ENCODE measurements around the gene VAV2. TPM values are rescaled to one million over a fixed set of nuclear protein-coding genes. Genes with fewer than 3 reads are reported as not detected.

The VAV2 gene
- total RNA-seq, 4 donors from 2014 or later, result 9.1 to 13.5 (median 10.1) TPM

DNA sequence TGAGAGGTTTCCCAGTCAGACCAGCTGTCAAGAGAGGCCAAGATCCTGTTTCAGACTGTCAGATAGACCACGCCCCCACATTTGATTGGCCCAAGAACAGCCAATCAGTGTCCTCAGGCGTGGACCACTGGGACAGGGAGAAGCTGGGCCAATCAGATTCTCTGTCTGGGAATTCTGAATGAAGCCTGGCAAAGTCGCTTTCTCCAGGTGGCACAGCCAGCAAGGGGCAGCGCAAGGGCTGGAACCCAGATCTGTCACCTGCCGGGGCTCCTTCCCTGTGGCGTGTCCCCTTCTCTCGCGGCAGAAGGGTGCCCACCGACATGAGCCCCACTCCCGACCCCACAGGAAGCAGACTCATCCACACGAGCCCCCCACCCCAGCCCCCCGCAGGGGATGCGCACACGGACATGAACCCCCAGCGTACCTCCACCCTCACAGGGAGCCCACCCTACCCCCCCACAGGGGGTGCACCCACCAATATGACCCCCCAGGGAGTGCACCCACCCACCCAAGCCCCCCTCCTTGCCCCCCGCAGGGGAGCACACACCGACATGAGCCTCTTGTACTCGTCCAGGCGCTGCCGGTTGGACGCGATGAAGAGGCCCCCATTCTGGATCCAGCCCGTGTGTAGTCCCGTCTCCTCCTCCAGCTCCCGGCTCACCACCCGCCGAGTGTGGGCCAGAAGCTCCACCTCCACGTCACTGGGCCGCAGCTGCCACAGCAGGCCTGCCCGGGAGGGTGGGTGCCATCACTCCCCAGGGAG, 260.1 kb downstream of the VAV2 start:
- Histone ChIP-seq H3K27ac (replicated peaks in 1 of 4) (no peak overlapping the region), H3K36me3 (no peaks in the 10 kb centered on the region), H3K4me3 (no peak overlapping the region), H3K4me1 (peaks cover 0 to 2% (median under 1%) of the 10 kb centered on the region in 4 donors), H3K27me3 (peaks cover 0 to 35% (median 0%) of the 10 kb centered on the region in 4 donors), H3K9me3 (no peaks in the 10 kb centered on the region)
- TF ChIP-seq POLR2AphosphoS5 (IDR thresholded peaks at IDR 0.05) (no peak), POLR2A (IDR thresholded peaks at IDR 0.05; ENCODE audit: low read depth) (no peak), EP300 (IDR thresholded peaks at IDR 0.05) (no peak)
- TF ChIP-seq, protein P1, sequence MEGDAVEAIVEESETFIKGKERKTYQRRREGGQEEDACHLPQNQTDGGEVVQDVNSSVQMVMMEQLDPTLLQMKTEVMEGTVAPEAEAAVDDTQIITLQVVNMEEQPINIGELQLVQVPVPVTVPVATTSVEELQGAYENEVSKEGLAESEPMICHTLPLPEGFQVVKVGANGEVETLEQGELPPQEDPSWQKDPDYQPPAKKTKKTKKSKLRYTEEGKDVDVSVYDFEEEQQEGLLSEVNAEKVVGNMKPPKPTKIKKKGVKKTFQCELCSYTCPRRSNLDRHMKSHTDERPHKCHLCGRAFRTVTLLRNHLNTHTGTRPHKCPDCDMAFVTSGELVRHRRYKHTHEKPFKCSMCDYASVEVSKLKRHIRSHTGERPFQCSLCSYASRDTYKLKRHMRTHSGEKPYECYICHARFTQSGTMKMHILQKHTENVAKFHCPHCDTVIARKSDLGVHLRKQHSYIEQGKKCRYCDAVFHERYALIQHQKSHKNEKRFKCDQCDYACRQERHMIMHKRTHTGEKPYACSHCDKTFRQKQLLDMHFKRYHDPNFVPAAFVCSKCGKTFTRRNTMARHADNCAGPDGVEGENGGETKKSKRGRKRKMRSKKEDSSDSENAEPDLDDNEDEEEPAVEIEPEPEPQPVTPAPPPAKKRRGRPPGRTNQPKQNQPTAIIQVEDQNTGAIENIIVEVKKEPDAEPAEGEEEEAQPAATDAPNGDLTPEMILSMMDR (IDR thresholded peaks at IDR 0.05), result no peak
- intact Hi-C loops (cut with DNase I), result no loop called here
- no peak for DNase-seq (ENCODE audit: extremely low spot score)
- WGBS, result 65% methylated on average over 24 of the region's 30 CpGs

DNA sequence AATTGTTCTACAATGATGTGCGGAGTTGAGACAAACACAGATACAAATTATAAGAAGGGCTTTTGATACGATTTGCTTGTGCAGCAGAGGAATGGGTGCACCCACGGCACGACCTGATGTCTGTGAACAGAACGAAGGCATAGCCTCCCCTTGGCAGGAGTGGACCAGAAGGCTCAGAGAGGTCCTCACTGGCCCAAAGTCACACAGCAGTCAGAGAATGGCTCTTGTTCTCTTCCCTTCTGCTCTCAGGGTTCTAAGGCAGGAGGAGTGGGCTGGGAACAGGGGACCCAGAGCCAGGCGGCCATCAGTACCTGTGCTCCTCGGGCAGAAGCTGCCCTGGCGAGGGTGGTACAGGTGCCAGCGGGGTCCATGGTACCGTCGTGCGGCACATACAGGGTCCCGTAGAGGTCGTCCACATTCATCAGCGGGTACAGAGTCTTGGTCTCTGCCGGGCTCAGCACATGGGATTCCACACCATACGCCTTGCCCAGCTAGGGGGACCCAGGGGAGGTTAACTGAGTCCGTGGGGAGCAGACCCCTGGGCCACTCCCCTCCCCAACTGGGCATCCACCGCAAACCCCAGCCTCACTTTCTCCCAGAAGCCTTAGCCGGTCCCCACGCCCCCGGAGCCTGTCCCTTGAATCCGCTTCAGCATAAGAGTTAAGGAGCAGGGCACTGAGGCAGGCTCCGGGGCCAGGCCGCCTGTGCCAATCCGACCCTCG, 261.0 kb downstream of the VAV2 start:
- no peaks in the 10 kb centered on the region for H3K36me3 ChIP-seq
- peaks cover 0 to 42% (median 0%) of the 10 kb centered on the region in 4 donors for H3K27me3 ChIP-seq
- WGBS, result 85% methylated on average over 16 of the region's 27 CpGs
- H3K4me3 ChIP-seq, result no peak overlapping the region
- TF ChIP-seq POLR2A (IDR thresholded peaks at IDR 0.05; ENCODE audit: low read depth), result no peak
- no peak for TF ChIP-seq EP300 (IDR thresholded peaks at IDR 0.05)
- TF ChIP-seq POLR2AphosphoS5 (IDR thresholded peaks at IDR 0.05), result no peak
- TF ChIP-seq, protein P1 (IDR thresholded peaks at IDR 0.05), result no peak
- intact Hi-C loops (cut with DNase I), result no loop called here
- H3K9me3 ChIP-seq, result no peaks in the 10 kb centered on the region
- H3K27ac ChIP-seq (replicated peaks in 1 of 4), result no peak overlapping the region
- H3K4me1 ChIP-seq, result no peaks in the 10 kb centered on the region
- no peak for DNase-seq (ENCODE audit: extremely low spot score)

DNA sequence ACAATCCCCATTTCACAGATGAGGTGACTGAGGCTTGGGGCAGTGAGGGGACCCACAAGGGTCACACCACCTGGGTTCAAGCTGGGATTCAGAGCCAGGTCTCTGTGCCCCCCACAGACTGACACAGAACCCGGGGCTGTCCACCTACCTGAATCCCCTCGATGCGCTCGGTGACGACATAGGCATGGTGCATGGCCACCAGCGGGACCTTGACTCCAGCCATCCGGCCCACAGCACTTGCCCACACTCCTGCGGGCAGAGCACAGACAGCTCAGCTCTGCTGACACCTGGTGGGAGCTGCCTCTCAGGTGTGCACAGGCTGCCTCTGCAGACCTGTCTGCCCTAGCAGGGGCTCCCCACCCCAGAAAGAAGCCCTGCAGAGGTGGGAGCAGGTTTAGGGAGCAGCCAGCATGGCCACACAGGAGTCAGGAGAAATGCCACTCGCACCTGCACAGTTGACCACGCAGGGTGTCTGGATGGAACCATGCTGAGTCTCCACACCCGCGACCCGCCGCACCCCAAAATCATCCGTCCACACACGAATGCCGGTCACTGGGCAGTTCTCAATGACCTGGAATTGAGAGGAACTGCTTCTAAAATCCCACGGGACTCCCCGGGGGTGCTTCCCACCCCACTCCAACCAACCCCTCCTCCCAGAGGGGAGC, 262.4 kb downstream of the VAV2 start:
- intact Hi-C loops (cut with DNase I), result no loop called here
- no peak for DNase-seq (ENCODE audit: extremely low spot score)
- H3K4me1 ChIP-seq, result no peaks in the 10 kb centered on the region
- no peak for TF ChIP-seq POLR2A (IDR thresholded peaks at IDR 0.05; ENCODE audit: low read depth)
- no peak for TF ChIP-seq EP300 (IDR thresholded peaks at IDR 0.05)
- TF ChIP-seq POLR2AphosphoS5 (IDR thresholded peaks at IDR 0.05), result no peak
- TF ChIP-seq, protein P1 (IDR thresholded peaks at IDR 0.05), result no peak
- WGBS, result 80% methylated on average over 1 of the region's 19 CpGs
- no peak overlapping the region for H3K27ac ChIP-seq (replicated peaks in 1 of 4)
- peaks cover 0 to 38% (median 0%) of the 10 kb centered on the region in 4 donors for H3K27me3 ChIP-seq
- no peaks in the 10 kb centered on the region for H3K9me3 ChIP-seq
- H3K4me3 ChIP-seq, result no peak overlapping the region
- H3K36me3 ChIP-seq, result no peaks in the 10 kb centered on the region

DNA sequence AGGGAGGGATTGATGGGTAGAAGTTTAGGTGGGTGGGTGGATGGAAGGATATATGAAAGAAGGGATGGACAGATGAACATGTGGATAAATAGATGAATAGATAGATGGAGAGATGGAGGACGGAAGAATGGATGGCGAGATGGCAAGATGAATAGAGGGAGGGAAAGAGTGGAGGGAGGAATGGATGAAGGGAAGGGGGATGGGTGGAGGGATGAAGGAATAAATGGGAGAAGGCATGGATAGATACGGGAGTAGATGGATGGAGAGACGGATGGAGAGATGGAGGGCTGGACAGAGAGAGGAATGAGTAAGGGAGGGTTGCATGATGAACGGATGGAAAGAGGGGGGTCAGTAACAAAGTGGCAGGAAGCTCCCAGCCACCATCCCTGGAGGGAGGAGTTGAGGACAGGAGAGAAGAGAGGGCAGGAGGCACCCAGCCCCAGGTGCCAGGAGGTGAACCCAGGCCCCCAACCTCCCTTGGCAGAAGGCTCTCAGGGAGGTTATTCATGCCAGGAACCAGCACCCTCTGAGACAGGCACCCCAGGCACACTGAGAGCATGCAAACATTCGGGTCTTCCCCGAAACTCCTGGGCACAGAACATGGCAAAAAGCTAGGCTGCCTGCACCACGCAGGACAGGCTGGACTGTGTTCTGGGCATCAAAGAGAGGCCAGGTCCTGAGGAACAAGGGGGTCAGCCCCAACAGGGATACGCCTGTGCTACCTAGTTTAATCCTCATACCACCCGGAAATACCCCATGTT, 263.1 kb downstream of the VAV2 start:
- TF ChIP-seq EP300 (IDR thresholded peaks at IDR 0.05) (no peak), POLR2AphosphoS5 (IDR thresholded peaks at IDR 0.05) (no peak)
- TF ChIP-seq, protein P1 (IDR thresholded peaks at IDR 0.05), result no peak
- intact Hi-C loops (cut with DNase I), result no loop called here
- H3K27me3 ChIP-seq, result peaks cover 0 to 33% (median 0%) of the 10 kb centered on the region in 4 donors

More for the DNA sequence above, 263.1 kb downstream of the VAV2 start:
- H3K4me1 ChIP-seq, result no peaks in the 10 kb centered on the region
- no peaks in the 10 kb centered on the region for H3K36me3 ChIP-seq
- H3K9me3 ChIP-seq, result no peaks in the 10 kb centered on the region
- H3K4me3 ChIP-seq, result no peak overlapping the region
- DNase-seq (ENCODE audit: extremely low spot score), result no peak
- no peak overlapping the region for H3K27ac ChIP-seq (replicated peaks in 1 of 4)
- WGBS, result 77% methylated on average over 8 of the region's 10 CpGs

Data from esophagus muscularis mucosa (tissue), 4 donors.